Kidney (tissue), 22 donors: ENCODE results near the gene SF3A1. TPM values are rescaled to one million over a fixed set of nuclear protein-coding genes. Genes with fewer than 3 reads are reported as not detected.

Source experiments
- DNase-seq, 5 donors: peaks; one replicate each; pipeline ENCODE4 v3.0.0-alpha.2; 2013 to 2020
- FAIRE-seq: peaks from 2 replicates; lab custom pipeline; 2012; peaks lifted over from hg19 to GRCh38; lab: Jason Lieb, UNC
- H3K27ac ChIP-seq, 2 donors: one replicate each; pipeline ENCODE4 v1.7.0; 2013; ENCODE audit warnings: low read depth in 2 of 2, low read length in 2 of 2, inconsistent platforms in 1 of 2
- H3K27me3 ChIP-seq: one replicate; pipeline ENCODE4 v1.7.1; 2013; ENCODE audit warnings: low read length, inconsistent platforms; ENCODE audit not compliant: control insufficient read depth, insufficient read depth
- H3K36me3 ChIP-seq, 3 donors: one replicate each; pipeline versions ENCODE4 v1.7.0 to v1.7.1; 2013; ENCODE audit warnings: low read length in 3 of 3, control low read depth in 1 of 3, inconsistent platforms in 1 of 3; ENCODE audit not compliant: insufficient read depth in 3 of 3, control insufficient read depth in 2 of 3
- H3K4me1 ChIP-seq, 3 donors: one replicate each; pipeline versions ENCODE4 v1.7.0 to v1.7.1; 2013; ENCODE audit warnings: low read length in 3 of 3, inconsistent platforms in 1 of 3, low read depth in 1 of 3; ENCODE audit not compliant: control insufficient read depth in 2 of 3, insufficient read depth in 2 of 3
- H3K4me3 ChIP-seq, 3 donors: one replicate each; pipeline versions ENCODE4 v1.7.0 to v1.8.1; 2013; ENCODE audit warnings: low read length in 3 of 3, control low read depth in 1 of 3, inconsistent platforms in 1 of 3
- H3K9ac ChIP-seq, 3 donors: one replicate each; pipeline versions ENCODE4 v1.7.0 to v1.7.1; 2013; ENCODE audit warnings: low read length in 3 of 3, control low read depth in 1 of 3, inconsistent platforms in 1 of 3
- H3K9me3 ChIP-seq, 3 donors: one replicate each; pipeline versions ENCODE4 v1.7.0 to v1.7.1; 2013; ENCODE audit warnings: low read length in 3 of 3, control low read depth in 1 of 3, inconsistent platforms in 1 of 3; ENCODE audit not compliant: control insufficient read depth in 2 of 3, insufficient read depth in 1 of 3
- intact Hi-C: fragments of 100-400 bp; cut with DNase I; formaldehyde crosslinking; loops from one replicate; pipeline ENCODE4 v1.11.1; 2022
- long read RNA-seq, 10 donors: library from polyadenylated mRNA in 1 of 10; unstranded in 1 of 10; transcript quantifications; one replicate each; pipeline ENCODE4 v2.0.0 and lab custom pipeline, GENCODE V29; 2021 to 2026
- polyA plus RNA-seq: library from polyadenylated mRNA; stranded (reverse); fragments of 350-450 nt; fragmentation: Illumina TruSeq; extraction: RNeasy Lipid Tissue Mini Kit (QIAGEN cat#74804); gene quantifications from one replicate; pipeline ENCODE4 v1.2.3, GENCODE V29; 2014; ENCODE audit warnings: low read depth, low replicate concordance; ENCODE audit not compliant: insufficient read depth
- total RNA-seq: library from RNA; stranded (reverse); fragmentation: NEBNext Ultra II Directional; extraction: Animal tissue kit (Norgen Biotek cat#: 25700); gene quantifications from one replicate; pipeline ENCODE4 v1.2.1, GENCODE V29; 2021
- TF ChIP-seq, protein P1 (sequence below): IDR thresholded peaks from 3 replicates; pipeline ENCODE4 v1.5.1; 2012; ENCODE audit warnings: mild to moderate bottlenecking, moderate library complexity, borderline replicate concordance; ENCODE audit not compliant: insufficient read depth; ENCODE audit errors: extremely low read depth
- donor health status: control.
- donor health status: control.
- donor health status: control.
- donor health status: control.
- donor health status: control.
- donor health status: DM: yes; HTN: yes; CAD: no.
- donor health status: Normal renal cell carcinoma (clear cell type).

Gene SF3A1, protein sequence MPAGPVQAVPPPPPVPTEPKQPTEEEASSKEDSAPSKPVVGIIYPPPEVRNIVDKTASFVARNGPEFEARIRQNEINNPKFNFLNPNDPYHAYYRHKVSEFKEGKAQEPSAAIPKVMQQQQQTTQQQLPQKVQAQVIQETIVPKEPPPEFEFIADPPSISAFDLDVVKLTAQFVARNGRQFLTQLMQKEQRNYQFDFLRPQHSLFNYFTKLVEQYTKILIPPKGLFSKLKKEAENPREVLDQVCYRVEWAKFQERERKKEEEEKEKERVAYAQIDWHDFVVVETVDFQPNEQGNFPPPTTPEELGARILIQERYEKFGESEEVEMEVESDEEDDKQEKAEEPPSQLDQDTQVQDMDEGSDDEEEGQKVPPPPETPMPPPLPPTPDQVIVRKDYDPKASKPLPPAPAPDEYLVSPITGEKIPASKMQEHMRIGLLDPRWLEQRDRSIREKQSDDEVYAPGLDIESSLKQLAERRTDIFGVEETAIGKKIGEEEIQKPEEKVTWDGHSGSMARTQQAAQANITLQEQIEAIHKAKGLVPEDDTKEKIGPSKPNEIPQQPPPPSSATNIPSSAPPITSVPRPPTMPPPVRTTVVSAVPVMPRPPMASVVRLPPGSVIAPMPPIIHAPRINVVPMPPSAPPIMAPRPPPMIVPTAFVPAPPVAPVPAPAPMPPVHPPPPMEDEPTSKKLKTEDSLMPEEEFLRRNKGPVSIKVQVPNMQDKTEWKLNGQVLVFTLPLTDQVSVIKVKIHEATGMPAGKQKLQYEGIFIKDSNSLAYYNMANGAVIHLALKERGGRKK
- total RNA-seq (179 TPM), polyA plus RNA-seq (23.7 TPM)
- long read RNA-seq, donor 1, full-length matches to known transcripts: 13 of 39 reads
- long read RNA-seq, donor 1, partial matches to known transcripts: 26 of 39 reads
- long read RNA-seq, donor 1, other reads (novel, unspliced or antisense): 0 of 39 reads
- long read RNA-seq, donor 2, full-length matches to known transcripts: 9 of 16 reads
- long read RNA-seq, donor 2, partial matches to known transcripts: 7 of 16 reads
- long read RNA-seq, donor 2, other reads (novel, unspliced or antisense): 0 of 16 reads
- long read RNA-seq, donor 3, full-length matches to known transcripts: 11 of 31 reads
- long read RNA-seq, donor 3, partial matches to known transcripts: 20 of 31 reads
- long read RNA-seq, donor 3, other reads (novel, unspliced or antisense): 0 of 31 reads
- long read RNA-seq, donor 4, full-length matches to known transcripts: 10 of 26 reads
- long read RNA-seq, donor 4, partial matches to known transcripts: 16 of 26 reads
- long read RNA-seq, donor 4, other reads (novel, unspliced or antisense): 0 of 26 reads
- long read RNA-seq, donor 5: 0 reads
- long read RNA-seq, donor 6, partial matches to known transcripts: 0 of 1 reads
- long read RNA-seq, donor 6, other reads (novel, unspliced or antisense): 0 of 1 reads
- long read RNA-seq, donor 7, full-length matches to known transcripts: 4 of 26 reads
- long read RNA-seq, donor 7, partial matches to known transcripts: 22 of 26 reads
- long read RNA-seq, donor 7, other reads (novel, unspliced or antisense): 0 of 26 reads
- long read RNA-seq, donor 8, full-length matches to known transcripts: 12 of 37 reads
- long read RNA-seq, donor 8, partial matches to known transcripts: 25 of 37 reads
- long read RNA-seq, donor 8, other reads (novel, unspliced or antisense): 0 of 37 reads
- long read RNA-seq, donor 9, full-length matches to known transcripts: 8 of 13 reads
- long read RNA-seq, donor 9, partial matches to known transcripts: 5 of 13 reads
- long read RNA-seq, donor 9, other reads (novel, unspliced or antisense): 0 of 13 reads
- long read RNA-seq, donor 10, full-length matches to known transcripts: 13 of 29 reads
- long read RNA-seq, donor 10, partial matches to known transcripts: 16 of 29 reads
- long read RNA-seq, donor 10, other reads (novel, unspliced or antisense): 0 of 29 reads

DNA sequence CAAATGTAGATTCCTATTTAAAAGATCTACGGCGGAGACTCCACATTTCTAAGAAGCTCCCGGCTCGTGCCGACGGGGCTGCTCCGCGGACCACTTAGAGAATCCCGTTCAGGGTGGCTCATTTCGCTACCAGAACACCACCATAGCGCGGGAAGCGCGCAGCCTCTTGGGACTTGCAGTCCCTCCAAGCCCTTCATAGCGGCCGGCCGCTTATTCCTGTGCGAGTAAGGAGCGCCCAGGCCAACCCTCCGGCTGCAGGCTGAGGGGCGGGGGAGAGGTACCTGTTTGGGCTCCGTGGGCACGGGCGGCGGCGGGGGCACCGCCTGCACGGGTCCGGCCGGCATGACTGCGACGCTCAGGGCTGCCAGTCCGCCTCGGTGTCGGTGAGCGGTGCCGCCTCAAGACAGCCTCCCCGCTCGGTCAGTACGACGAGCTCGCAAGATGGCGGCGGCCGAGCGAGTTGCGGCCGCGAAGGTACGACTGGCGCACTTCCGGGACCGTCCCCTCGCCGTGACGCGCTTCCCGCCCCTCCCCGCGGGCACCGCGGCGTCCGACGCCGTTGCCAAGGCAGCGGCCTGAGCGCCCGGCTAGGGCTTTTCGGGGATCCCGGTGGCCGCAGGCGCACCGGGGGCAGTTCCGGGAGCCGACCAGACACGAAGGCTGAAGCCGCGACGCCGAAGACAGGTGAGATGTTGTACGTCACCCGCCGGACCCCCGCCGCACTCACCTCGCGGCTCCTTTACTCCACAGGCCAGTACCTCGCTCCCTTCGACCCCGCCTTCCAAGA lies at the start of gene SF3A1, which contains the start of gene CCDC157:
SF3A1 (minus strand) TSS at position 446 of the 787 bp plus-strand sequence; CDS start at position 344, 102 bp downstream.
CCDC157 (plus strand) TSS at position 559 of the 787 bp plus-strand sequence. CDS start 8,994 bp downstream, outside the sequence.
- DNase-seq: peak; percentile 91 to 97 (median 96)
- Histone ChIP-seq H3K4me1 (peaks cover 0 to 19% (median 11%) of the 10 kb centered on the region in 3 donors), H3K36me3 (peaks cover 0 to 13% (median 11%) of the 10 kb centered on the region in 3 donors), H3K4me3 (peak within 1 kb of the TSS; percentile 76 to 97 (median 94)), H3K27me3 (no peaks in the 10 kb centered on the region), H3K27ac (peak within 1 kb of the TSS; percentile 99), H3K9me3 (no peaks in the 10 kb centered on the region), H3K9ac (peak within 1 kb of the TSS; percentile 84 to 96 (median 84))
- TF ChIP-seq, protein P1, sequence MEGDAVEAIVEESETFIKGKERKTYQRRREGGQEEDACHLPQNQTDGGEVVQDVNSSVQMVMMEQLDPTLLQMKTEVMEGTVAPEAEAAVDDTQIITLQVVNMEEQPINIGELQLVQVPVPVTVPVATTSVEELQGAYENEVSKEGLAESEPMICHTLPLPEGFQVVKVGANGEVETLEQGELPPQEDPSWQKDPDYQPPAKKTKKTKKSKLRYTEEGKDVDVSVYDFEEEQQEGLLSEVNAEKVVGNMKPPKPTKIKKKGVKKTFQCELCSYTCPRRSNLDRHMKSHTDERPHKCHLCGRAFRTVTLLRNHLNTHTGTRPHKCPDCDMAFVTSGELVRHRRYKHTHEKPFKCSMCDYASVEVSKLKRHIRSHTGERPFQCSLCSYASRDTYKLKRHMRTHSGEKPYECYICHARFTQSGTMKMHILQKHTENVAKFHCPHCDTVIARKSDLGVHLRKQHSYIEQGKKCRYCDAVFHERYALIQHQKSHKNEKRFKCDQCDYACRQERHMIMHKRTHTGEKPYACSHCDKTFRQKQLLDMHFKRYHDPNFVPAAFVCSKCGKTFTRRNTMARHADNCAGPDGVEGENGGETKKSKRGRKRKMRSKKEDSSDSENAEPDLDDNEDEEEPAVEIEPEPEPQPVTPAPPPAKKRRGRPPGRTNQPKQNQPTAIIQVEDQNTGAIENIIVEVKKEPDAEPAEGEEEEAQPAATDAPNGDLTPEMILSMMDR: no peak
- FAIRE-seq: no peak
- intact Hi-C loops: no loop called here

DNA sequence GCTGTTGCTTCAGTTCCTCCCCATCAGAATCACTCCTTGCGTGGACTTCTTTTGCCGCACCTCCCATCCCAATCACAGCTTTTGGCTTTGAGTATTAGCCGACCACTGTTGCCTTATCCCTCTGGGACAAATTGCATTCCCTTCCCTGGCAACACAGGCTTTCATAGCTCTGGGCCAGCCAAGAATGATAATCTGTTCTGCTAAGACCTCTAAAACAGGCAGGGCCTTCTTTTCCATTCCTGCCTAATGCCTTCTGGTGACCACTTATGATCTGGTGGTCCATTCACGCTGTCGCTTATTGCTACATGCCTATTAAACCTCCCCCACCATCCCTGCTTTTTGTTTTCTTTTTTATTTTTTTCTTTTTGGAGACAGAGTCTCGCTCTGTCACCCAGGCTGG lies 49.7 kb upstream of the SF3A1 start:
- Histone ChIP-seq H3K27ac (no peak overlapping the region), H3K9me3 (no peaks in the 10 kb centered on the region), H3K4me1 (no peaks in the 10 kb centered on the region), H3K27me3 (no peaks in the 10 kb centered on the region), H3K9ac (no peak overlapping the region), H3K36me3 (peaks cover 0 to 17% (median 8%) of the 10 kb centered on the region in 3 donors), H3K4me3 (no peak overlapping the region)
- FAIRE-seq: no peak
- DNase-seq: no peak
- TF ChIP-seq, protein P1: no peak
- intact Hi-C loops: no loop called here
